HEK293T (cell line): ENCODE data around the gene TFIP11.

Experiments used
- FOXA1 ChIP-seq: fragments of 450-650 bp; IDR thresholded peaks from 2 replicates; pipeline ENCODE4 v1.6.1; 2016; ENCODE audit warnings: mild to moderate bottlenecking
- FOXK2 ChIP-seq: fragments of 450-650 bp; IDR thresholded peaks from 2 replicates; pipeline ENCODE4 v1.6.1; 2016; ENCODE audit warnings: mild to moderate bottlenecking
- FOXM1 ChIP-seq: fragments of 450-650 bp; IDR thresholded peaks from 2 replicates; pipeline ENCODE4 v1.6.1; 2017; ENCODE audit warnings: mild to moderate bottlenecking, borderline replicate concordance
- HDGF ChIP-seq: fragments of 450-650 bp; IDR thresholded peaks from 2 replicates; pipeline ENCODE4 v1.6.1; 2017; ENCODE audit warnings: antibody characterized with exemption, borderline replicate concordance
- LEF1 ChIP-seq: fragments of 450-650 bp; IDR thresholded peaks from 2 replicates; pipeline ENCODE4 v1.6.1; 2017; ENCODE audit warnings: mild to moderate bottlenecking, borderline replicate concordance
- PKNOX1 ChIP-seq: fragments of 450-650 bp; IDR thresholded peaks from 2 replicates; pipeline ENCODE4 v1.6.1; 2016
- SP1 ChIP-seq: fragments of 450-650 bp; IDR thresholded peaks from 2 replicates; pipeline ENCODE4 v1.6.1; 2017
- SUZ12 ChIP-seq: fragments of 450-650 bp; IDR thresholded peaks from 2 replicates; pipeline ENCODE4 v1.6.1; 2016; ENCODE audit warnings: mild to moderate bottlenecking

- TF ChIP-seq SUZ12 (no peak), SP1 (no peak), PKNOX1 (no peak), FOXK2 (no peak), LEF1 (no peak), FOXM1 (no peak), FOXA1 (no peak), HDGF (no peak)
Observed at GRCh38 chr22:26481112-26481693, 31.1 kb downstream of the TFIP11 start.
